ENCODE data around the gene PER3. TPM values are rescaled to one million over a fixed set of nuclear protein-coding genes. Genes with fewer than 3 reads are reported as not detected.

Gene PER3
- total and polyA plus RNA-seq, 2 of the 13 experiments (the other 11 are each of a cell fraction or from before 2014, with no cell fraction given) = 3.0 to 6.0 TPM

- TF ChIP-seq ARID5B (CRISPR knock-in tag; IDR thresholded peaks at IDR 0.05) = peak; percentile 37
- no peak for TF ChIP-seq SNAPC4 (CRISPR knock-in tag; IDR thresholded peaks at IDR 0.05)
- no peak; the same call in 1 of the 2 replicates for TF ChIP-seq HINFP (CRISPR knock-in tag; IDR thresholded peaks at IDR 0.05; ENCODE audit: low read depth)
- peak in 1 of 2 experiments; percentile 23; a peak in 1 of 4 replicates for TF ChIP-seq NR2F1 (CRISPR knock-in tag; IDR thresholded peaks at IDR 0.05)
- TF ChIP-seq TCF12 (IDR thresholded peaks at IDR 0.05) = no peak
- TF ChIP-seq TCF12 (CRISPR knock-in tag; IDR thresholded peaks at IDR 0.05) = no peak
- no peak for TF ChIP-seq ARID3A (IDR thresholded peaks at IDR 0.05; ENCODE audit: low read depth, low read length)
- no peak for TF ChIP-seq CENPX (CRISPR knock-in tag; IDR thresholded peaks at IDR 0.05)
- TF ChIP-seq ZNF639 (CRISPR knock-in tag; conservative IDR thresholded peaks at IDR 0.05) = peak; percentile 60; the same call in 1 of the 2 replicates
- TF ChIP-seq POLR2AphosphoS5 (IDR thresholded peaks at IDR 0.05; ENCODE audit: low read depth, low read length) = peak; percentile 73
- TF ChIP-seq ZSCAN25 (CRISPR knock-in tag; IDR thresholded peaks at IDR 0.05) = peak; percentile 69; the same call in 1 of the 2 replicates
- no peak for TF ChIP-seq HHEX (CRISPR knock-in tag; IDR thresholded peaks at IDR 0.05)
Observed at GRCh38 chr1:7770997-7771822, 12.9 kb upstream of the PER3 start, which contains the start of gene VAMP3 (continued).
